Hepatocyte (in vitro differentiated cells): ENCODE data around the gene NPAS3.

ENCODE experiments used
- EZH2phosphoT487 ChIP-seq: fragments of 200-600 bp; sonication (generic); IDR thresholded peaks from one replicate; pipeline ENCODE4 v1.6.1; 2018; ENCODE audit warnings: antibody characterized with exemption, mild to moderate bottlenecking, low read depth, moderate library complexity; ENCODE audit not compliant: unreplicated experiment, severe bottlenecking
- TF ChIP-seq, protein P1 (sequence below): fragments of 200-600 bp; sonication (generic); IDR thresholded peaks from 2 replicates; pipeline ENCODE4 v1.5.1; 2016; ENCODE audit warnings: antibody characterized with exemption, mild to moderate bottlenecking; ENCODE audit not compliant: poor library complexity

DNA sequence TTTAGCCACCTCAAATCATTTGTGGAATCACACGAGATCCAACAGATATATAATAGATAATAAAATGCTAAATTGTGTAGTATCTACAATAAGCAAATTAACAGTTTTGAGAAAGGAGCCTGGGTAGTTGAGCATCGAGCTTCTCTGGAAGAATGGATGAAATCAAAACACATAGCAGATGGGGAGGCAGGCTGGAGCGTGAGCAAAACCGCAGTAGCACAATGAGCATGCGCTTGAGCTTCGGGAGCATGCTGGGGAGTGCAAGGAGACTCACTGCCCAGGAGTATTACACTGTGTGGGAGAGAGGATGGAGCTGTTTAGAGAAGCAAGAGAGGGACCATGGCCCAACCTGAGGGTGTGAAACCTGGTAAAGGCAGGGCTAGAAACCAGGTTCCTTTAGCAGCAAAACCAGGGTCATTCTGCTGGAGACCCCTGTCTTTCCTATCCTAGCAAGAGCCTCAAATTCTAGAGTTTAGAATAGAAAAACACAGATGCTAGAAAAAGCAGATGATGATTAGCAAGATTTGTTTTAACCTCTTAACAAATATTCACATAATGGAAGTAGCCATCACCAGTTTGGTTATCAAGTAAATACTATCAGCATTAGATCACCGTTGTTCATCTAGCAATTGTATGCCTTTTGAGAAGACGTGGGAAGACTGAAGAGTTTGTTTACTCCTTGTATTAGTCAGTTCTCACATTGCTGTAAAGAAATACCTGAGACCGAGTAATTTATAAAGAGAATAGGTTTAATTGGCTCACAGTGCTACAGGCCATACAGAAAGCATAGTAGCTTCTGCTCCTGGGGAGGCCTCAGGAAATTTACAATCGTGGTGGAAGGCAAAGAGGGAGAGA lies 527.4 kb downstream of the NPAS3 start:
- TF ChIP-seq, protein P1, sequence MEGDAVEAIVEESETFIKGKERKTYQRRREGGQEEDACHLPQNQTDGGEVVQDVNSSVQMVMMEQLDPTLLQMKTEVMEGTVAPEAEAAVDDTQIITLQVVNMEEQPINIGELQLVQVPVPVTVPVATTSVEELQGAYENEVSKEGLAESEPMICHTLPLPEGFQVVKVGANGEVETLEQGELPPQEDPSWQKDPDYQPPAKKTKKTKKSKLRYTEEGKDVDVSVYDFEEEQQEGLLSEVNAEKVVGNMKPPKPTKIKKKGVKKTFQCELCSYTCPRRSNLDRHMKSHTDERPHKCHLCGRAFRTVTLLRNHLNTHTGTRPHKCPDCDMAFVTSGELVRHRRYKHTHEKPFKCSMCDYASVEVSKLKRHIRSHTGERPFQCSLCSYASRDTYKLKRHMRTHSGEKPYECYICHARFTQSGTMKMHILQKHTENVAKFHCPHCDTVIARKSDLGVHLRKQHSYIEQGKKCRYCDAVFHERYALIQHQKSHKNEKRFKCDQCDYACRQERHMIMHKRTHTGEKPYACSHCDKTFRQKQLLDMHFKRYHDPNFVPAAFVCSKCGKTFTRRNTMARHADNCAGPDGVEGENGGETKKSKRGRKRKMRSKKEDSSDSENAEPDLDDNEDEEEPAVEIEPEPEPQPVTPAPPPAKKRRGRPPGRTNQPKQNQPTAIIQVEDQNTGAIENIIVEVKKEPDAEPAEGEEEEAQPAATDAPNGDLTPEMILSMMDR, result no peak
- TF ChIP-seq EZH2phosphoT487, result no peak
